WTC11 (cell line): ENCODE results near the gene PTPRN2.

ENCODE experiments used
- CREM ChIP-seq: sonication (generic); formaldehyde crosslinking; IDR thresholded peaks from 2 replicates; pipeline ENCODE4 v1.8.1; 2022; ENCODE audit warnings: mild to moderate bottlenecking, missing genetic modification reagents, moderate library complexity
- JUN ChIP-seq: sonication (generic); formaldehyde crosslinking; IDR thresholded peaks from 2 replicates; pipeline ENCODE4 v1.8.0; 2023; ENCODE audit warnings: mild to moderate bottlenecking, missing genetic modification reagents
- MYBL2 ChIP-seq: sonication (generic); formaldehyde crosslinking; IDR thresholded peaks from 2 replicates; pipeline ENCODE4 v1.8.1; 2023; ENCODE audit warnings: mild to moderate bottlenecking, moderate library complexity, missing genetic modification reagents
- NFYB ChIP-seq: sonication (generic); formaldehyde crosslinking; conservative IDR thresholded peaks from 2 replicates; pipeline ENCODE4 v1.8.0; 2022; ENCODE audit warnings: low read depth, missing genetic modification reagents
- OVOL2 ChIP-seq: fragments of 250-450 bp; sonication (Bioruptor Pico); IDR thresholded peaks from 2 replicates; pipeline ENCODE4 v1.9.0; 2021; ENCODE audit warnings: mild to moderate bottlenecking, borderline replicate concordance
- SP1 ChIP-seq: sonication (generic); formaldehyde crosslinking; conservative IDR thresholded peaks from 2 replicates; pipeline ENCODE4 v1.8.1; 2022; ENCODE audit warnings: missing genetic modification reagents
- TEAD4 ChIP-seq: sonication (generic); formaldehyde crosslinking; IDR thresholded peaks from 2 replicates; pipeline ENCODE4 v1.8.0; 2022; ENCODE audit warnings: mild to moderate bottlenecking, missing genetic modification reagents
- TF ChIP-seq, protein P1 (sequence below): fragments of 200-600 bp; IDR thresholded peaks from 2 replicates; pipeline ENCODE4 v1.8.0; 2022; ENCODE audit warnings: antibody characterized with exemption
- TF ChIP-seq, protein P2 (sequence below): sonication (generic); formaldehyde crosslinking; IDR thresholded peaks from 2 replicates; pipeline ENCODE4 v1.8.1; 2023; ENCODE audit warnings: mild to moderate bottlenecking, missing genetic modification reagents, moderate library complexity
- TF ChIP-seq, protein P3 (sequence below): sonication (generic); formaldehyde crosslinking; IDR thresholded peaks from 2 replicates; pipeline ENCODE4 v1.8.1; 2023; ENCODE audit warnings: mild to moderate bottlenecking, missing genetic modification reagents
- TF ChIP-seq, protein P4 (sequence below): sonication (generic); formaldehyde crosslinking; IDR thresholded peaks from 2 replicates; pipeline ENCODE4 v1.8.1; 2023; ENCODE audit warnings: mild to moderate bottlenecking, missing genetic modification reagents
- TF ChIP-seq, protein P5 (sequence below): sonication (generic); formaldehyde crosslinking; IDR thresholded peaks from 2 replicates; pipeline ENCODE4 v1.8.1; 2022; ENCODE audit warnings: low read depth, mild to moderate bottlenecking, moderate library complexity, missing genetic modification reagents, borderline replicate concordance

DNA sequence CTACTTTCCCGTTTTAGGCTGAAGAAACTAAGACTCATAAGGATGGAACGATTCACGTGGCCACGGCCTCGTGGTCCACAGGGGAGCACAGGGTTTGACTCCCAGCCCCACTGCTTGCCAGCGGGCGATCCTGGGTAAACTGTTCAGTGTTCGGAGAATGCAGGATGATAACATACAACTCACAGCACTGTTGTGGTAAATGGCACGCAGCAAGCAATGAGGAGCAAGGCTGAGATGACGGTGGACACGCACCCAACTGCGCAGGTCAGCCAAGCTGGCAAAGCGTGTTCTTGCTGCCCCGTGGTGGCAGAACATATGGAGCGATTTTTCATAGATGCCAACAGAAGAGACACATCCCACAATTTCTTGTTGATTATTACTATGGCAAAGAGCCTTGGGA lies 978.1 kb downstream of the PTPRN2 start:
- TF ChIP-seq NFYB, result no peak
- TF ChIP-seq OVOL2 (CRISPR knock-in tag), result no peak
- TF ChIP-seq, protein P1, sequence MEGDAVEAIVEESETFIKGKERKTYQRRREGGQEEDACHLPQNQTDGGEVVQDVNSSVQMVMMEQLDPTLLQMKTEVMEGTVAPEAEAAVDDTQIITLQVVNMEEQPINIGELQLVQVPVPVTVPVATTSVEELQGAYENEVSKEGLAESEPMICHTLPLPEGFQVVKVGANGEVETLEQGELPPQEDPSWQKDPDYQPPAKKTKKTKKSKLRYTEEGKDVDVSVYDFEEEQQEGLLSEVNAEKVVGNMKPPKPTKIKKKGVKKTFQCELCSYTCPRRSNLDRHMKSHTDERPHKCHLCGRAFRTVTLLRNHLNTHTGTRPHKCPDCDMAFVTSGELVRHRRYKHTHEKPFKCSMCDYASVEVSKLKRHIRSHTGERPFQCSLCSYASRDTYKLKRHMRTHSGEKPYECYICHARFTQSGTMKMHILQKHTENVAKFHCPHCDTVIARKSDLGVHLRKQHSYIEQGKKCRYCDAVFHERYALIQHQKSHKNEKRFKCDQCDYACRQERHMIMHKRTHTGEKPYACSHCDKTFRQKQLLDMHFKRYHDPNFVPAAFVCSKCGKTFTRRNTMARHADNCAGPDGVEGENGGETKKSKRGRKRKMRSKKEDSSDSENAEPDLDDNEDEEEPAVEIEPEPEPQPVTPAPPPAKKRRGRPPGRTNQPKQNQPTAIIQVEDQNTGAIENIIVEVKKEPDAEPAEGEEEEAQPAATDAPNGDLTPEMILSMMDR, result no peak
- TF ChIP-seq, protein P2, sequence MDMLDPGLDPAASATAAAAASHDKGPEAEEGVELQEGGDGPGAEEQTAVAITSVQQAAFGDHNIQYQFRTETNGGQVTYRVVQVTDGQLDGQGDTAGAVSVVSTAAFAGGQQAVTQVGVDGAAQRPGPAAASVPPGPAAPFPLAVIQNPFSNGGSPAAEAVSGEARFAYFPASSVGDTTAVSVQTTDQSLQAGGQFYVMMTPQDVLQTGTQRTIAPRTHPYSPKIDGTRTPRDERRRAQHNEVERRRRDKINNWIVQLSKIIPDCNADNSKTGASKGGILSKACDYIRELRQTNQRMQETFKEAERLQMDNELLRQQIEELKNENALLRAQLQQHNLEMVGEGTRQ (CRISPR knock-in tag), result no peak
- TF ChIP-seq, protein P3, sequence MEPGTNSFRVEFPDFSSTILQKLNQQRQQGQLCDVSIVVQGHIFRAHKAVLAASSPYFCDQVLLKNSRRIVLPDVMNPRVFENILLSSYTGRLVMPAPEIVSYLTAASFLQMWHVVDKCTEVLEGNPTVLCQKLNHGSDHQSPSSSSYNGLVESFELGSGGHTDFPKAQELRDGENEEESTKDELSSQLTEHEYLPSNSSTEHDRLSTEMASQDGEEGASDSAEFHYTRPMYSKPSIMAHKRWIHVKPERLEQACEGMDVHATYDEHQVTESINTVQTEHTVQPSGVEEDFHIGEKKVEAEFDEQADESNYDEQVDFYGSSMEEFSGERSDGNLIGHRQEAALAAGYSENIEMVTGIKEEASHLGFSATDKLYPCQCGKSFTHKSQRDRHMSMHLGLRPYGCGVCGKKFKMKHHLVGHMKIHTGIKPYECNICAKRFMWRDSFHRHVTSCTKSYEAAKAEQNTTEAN (CRISPR knock-in tag), result no peak
- TF ChIP-seq, protein P4, sequence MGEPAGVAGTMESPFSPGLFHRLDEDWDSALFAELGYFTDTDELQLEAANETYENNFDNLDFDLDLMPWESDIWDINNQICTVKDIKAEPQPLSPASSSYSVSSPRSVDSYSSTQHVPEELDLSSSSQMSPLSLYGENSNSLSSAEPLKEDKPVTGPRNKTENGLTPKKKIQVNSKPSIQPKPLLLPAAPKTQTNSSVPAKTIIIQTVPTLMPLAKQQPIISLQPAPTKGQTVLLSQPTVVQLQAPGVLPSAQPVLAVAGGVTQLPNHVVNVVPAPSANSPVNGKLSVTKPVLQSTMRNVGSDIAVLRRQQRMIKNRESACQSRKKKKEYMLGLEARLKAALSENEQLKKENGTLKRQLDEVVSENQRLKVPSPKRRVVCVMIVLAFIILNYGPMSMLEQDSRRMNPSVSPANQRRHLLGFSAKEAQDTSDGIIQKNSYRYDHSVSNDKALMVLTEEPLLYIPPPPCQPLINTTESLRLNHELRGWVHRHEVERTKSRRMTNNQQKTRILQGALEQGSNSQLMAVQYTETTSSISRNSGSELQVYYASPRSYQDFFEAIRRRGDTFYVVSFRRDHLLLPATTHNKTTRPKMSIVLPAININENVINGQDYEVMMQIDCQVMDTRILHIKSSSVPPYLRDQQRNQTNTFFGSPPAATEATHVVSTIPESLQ, result no peak
- no peak for TF ChIP-seq MYBL2 (CRISPR knock-in tag)
- no peak for TF ChIP-seq TEAD4 (CRISPR knock-in tag)
- TF ChIP-seq SP1 (CRISPR knock-in tag), result no peak
- no peak for TF ChIP-seq JUN (CRISPR knock-in tag)
- no peak for TF ChIP-seq CREM
- TF ChIP-seq, protein P5, sequence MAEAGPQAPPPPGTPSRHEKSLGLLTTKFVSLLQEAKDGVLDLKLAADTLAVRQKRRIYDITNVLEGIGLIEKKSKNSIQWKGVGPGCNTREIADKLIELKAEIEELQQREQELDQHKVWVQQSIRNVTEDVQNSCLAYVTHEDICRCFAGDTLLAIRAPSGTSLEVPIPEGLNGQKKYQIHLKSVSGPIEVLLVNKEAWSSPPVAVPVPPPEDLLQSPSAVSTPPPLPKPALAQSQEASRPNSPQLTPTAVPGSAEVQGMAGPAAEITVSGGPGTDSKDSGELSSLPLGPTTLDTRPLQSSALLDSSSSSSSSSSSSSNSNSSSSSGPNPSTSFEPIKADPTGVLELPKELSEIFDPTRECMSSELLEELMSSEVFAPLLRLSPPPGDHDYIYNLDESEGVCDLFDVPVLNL (CRISPR knock-in tag), result no peak
